ENCODE results near the gene DCAF4.

DCAF4 gene

GRCh38 chr14:72907886-72908285, 18.4 kb upstream of the DCAF4 start:
- Histone ChIP-seq H3K27ac (ENCODE audit: low read depth, low read length, severe bottlenecking) (peak overlapping the region; percentile 29), H3K36me3 (ENCODE audit: control insufficient read depth, insufficient read depth, low read length) (no peaks in the 10 kb centered on the region), H3K9me3 (ENCODE audit: control insufficient read depth, low read length) (no peaks in the 10 kb centered on the region), H3K4me3 (ENCODE audit: extremely low read depth, insufficient read depth, low read length, poor library complexity, severe bottlenecking) (no peak overlapping the region), H3K4me1 (ENCODE audit: control insufficient read depth, insufficient read depth, low read length, poor library complexity, severe bottlenecking) (peaks cover 33% of the 10 kb centered on the region)
- 0% methylated on average over 1 of the region's 5 CpGs for WGBS, 2 experiments (ENCODE audit: insufficient coverage in 2 of 2)

GRCh38 chr14:72909163-72909562, 17.1 kb upstream of the DCAF4 start:
- H3K4me1 ChIP-seq (ENCODE audit: control insufficient read depth, insufficient read depth, low read length, poor library complexity, severe bottlenecking) = peaks cover 33% of the 10 kb centered on the region
- H3K4me3 ChIP-seq (ENCODE audit: extremely low read depth, insufficient read depth, low read length, poor library complexity, severe bottlenecking) = no peak overlapping the region
- no peaks in the 10 kb centered on the region for H3K9me3 ChIP-seq (ENCODE audit: control insufficient read depth, low read length)
- no peaks in the 10 kb centered on the region for H3K36me3 ChIP-seq (ENCODE audit: control insufficient read depth, insufficient read depth, low read length)
- H3K27ac ChIP-seq (ENCODE audit: low read depth, low read length, severe bottlenecking) = no peak overlapping the region
- WGBS, 2 experiments (ENCODE audit: insufficient coverage in 2 of 2) = 94 to 99% methylated on average over 5 of the region's 5 CpGs

- no peak overlapping the region for H3K4me3 ChIP-seq (ENCODE audit: extremely low read depth, insufficient read depth, low read length, poor library complexity, severe bottlenecking)
- no peaks in the 10 kb centered on the region for H3K36me3 ChIP-seq (ENCODE audit: control insufficient read depth, insufficient read depth, low read length)
- WGBS, 2 experiments (ENCODE audit: insufficient coverage in 2 of 2) = 86 to 87% methylated on average over 1 of the region's 2 CpGs
- H3K9me3 ChIP-seq (ENCODE audit: control insufficient read depth, low read length) = no peaks in the 10 kb centered on the region
- H3K4me1 ChIP-seq (ENCODE audit: control insufficient read depth, insufficient read depth, low read length, poor library complexity, severe bottlenecking) = peaks cover 4% of the 10 kb centered on the region
- no peak overlapping the region for H3K27ac ChIP-seq (ENCODE audit: low read depth, low read length, severe bottlenecking)
Measured at GRCh38 chr14:72913809-72914208, 12.5 kb upstream of the DCAF4 start.

- no peak overlapping the region for H3K27ac ChIP-seq (ENCODE audit: low read depth, low read length, severe bottlenecking)
- no peaks in the 10 kb centered on the region for H3K36me3 ChIP-seq (ENCODE audit: control insufficient read depth, insufficient read depth, low read length)
- H3K9me3 ChIP-seq (ENCODE audit: control insufficient read depth, low read length) = no peaks in the 10 kb centered on the region
- no peak overlapping the region for H3K4me3 ChIP-seq (ENCODE audit: extremely low read depth, insufficient read depth, low read length, poor library complexity, severe bottlenecking)
- no peaks in the 10 kb centered on the region for H3K4me1 ChIP-seq (ENCODE audit: control insufficient read depth, insufficient read depth, low read length, poor library complexity, severe bottlenecking)
- WGBS, 2 experiments (ENCODE audit: insufficient coverage in 2 of 2) = 82 to 83% methylated on average over 5 of the region's 6 CpGs
Measured at GRCh38 chr14:72916174-72916573, 10.1 kb upstream of the DCAF4 start.

GRCh38 chr14:72917094-72917802, 9.0 kb upstream of the DCAF4 start:
- no peaks in the 10 kb centered on the region for H3K4me1 ChIP-seq (ENCODE audit: control insufficient read depth, insufficient read depth, low read length, poor library complexity, severe bottlenecking)
- no peak overlapping the region for H3K4me3 ChIP-seq (ENCODE audit: extremely low read depth, insufficient read depth, low read length, poor library complexity, severe bottlenecking)
- no peaks in the 10 kb centered on the region for H3K9me3 ChIP-seq (ENCODE audit: control insufficient read depth, low read length)
- WGBS, 2 experiments (ENCODE audit: insufficient coverage in 2 of 2) = 76 to 79% methylated on average over 6 to 7 of the region's 9 CpGs
- no peaks in the 10 kb centered on the region for H3K36me3 ChIP-seq (ENCODE audit: control insufficient read depth, insufficient read depth, low read length)
- H3K27ac ChIP-seq (ENCODE audit: low read depth, low read length, severe bottlenecking) = peak overlapping the region; percentile 16

- no peaks in the 10 kb centered on the region for H3K4me1 ChIP-seq (ENCODE audit: control insufficient read depth, insufficient read depth, low read length, poor library complexity, severe bottlenecking)
- no peak overlapping the region for H3K4me3 ChIP-seq (ENCODE audit: extremely low read depth, insufficient read depth, low read length, poor library complexity, severe bottlenecking)
- no peaks in the 10 kb centered on the region for H3K9me3 ChIP-seq (ENCODE audit: control insufficient read depth, low read length)
- 60% methylated on average over 1 of the region's 2 CpGs; no CpG with 5 or more reads in 1 of the 2 experiments for WGBS, 2 experiments (ENCODE audit: insufficient coverage in 2 of 2)
- no peaks in the 10 kb centered on the region for H3K36me3 ChIP-seq (ENCODE audit: control insufficient read depth, insufficient read depth, low read length)
- no peak overlapping the region for H3K27ac ChIP-seq (ENCODE audit: low read depth, low read length, severe bottlenecking)
Measured at GRCh38 chr14:72920008-72920407, 6.3 kb upstream of the DCAF4 start.

GRCh38 chr14:72921396-72921795, 4.9 kb upstream of the DCAF4 start:
- no peaks in the 10 kb centered on the region for H3K4me1 ChIP-seq (ENCODE audit: control insufficient read depth, insufficient read depth, low read length, poor library complexity, severe bottlenecking)
- H3K9me3 ChIP-seq (ENCODE audit: control insufficient read depth, low read length) = no peaks in the 10 kb centered on the region
- H3K4me3 ChIP-seq (ENCODE audit: extremely low read depth, insufficient read depth, low read length, poor library complexity, severe bottlenecking) = no peak overlapping the region
- no peak overlapping the region for H3K27ac ChIP-seq (ENCODE audit: low read depth, low read length, severe bottlenecking)
- H3K36me3 ChIP-seq (ENCODE audit: control insufficient read depth, insufficient read depth, low read length) = no peaks in the 10 kb centered on the region

GRCh38 chr14:72924337-72924736, 1.9 kb upstream of the DCAF4 start:
- WGBS, 2 experiments (ENCODE audit: insufficient coverage in 2 of 2) = 92 to 94% methylated on average over 3 to 5 of the region's 5 CpGs
- Histone ChIP-seq H3K4me1 (ENCODE audit: control insufficient read depth, insufficient read depth, low read length, poor library complexity, severe bottlenecking) (no peaks in the 10 kb centered on the region), H3K4me3 (ENCODE audit: extremely low read depth, insufficient read depth, low read length, poor library complexity, severe bottlenecking) (no peak overlapping the region), H3K36me3 (ENCODE audit: control insufficient read depth, insufficient read depth, low read length) (peaks cover 8% of the 10 kb centered on the region), H3K9me3 (ENCODE audit: control insufficient read depth, low read length) (no peaks in the 10 kb centered on the region), H3K27ac (ENCODE audit: low read depth, low read length, severe bottlenecking) (no peak overlapping the region)

- Histone ChIP-seq H3K9me3 (ENCODE audit: control insufficient read depth, low read length) (no peaks in the 10 kb centered on the region), H3K4me1 (ENCODE audit: control insufficient read depth, insufficient read depth, low read length, poor library complexity, severe bottlenecking) (no peaks in the 10 kb centered on the region), H3K4me3 (ENCODE audit: extremely low read depth, insufficient read depth, low read length, poor library complexity, severe bottlenecking) (no peak overlapping the region), H3K27ac (ENCODE audit: low read depth, low read length, severe bottlenecking) (no peak overlapping the region), H3K36me3 (ENCODE audit: control insufficient read depth, insufficient read depth, low read length) (peaks cover 14% of the 10 kb centered on the region)
- WGBS, 2 experiments (ENCODE audit: insufficient coverage in 2 of 2) = 95 to 96% methylated on average over 19 to 22 of the region's 22 CpGs
Measured at GRCh38 chr14:72925171-72925759, 999 bp upstream of the DCAF4 start.

- 27 to 33% methylated on average over 24 to 28 of the region's 33 CpGs for WGBS, 2 experiments (ENCODE audit: insufficient coverage in 2 of 2)
- Histone ChIP-seq H3K4me1 (ENCODE audit: control insufficient read depth, insufficient read depth, low read length, poor library complexity, severe bottlenecking) (no peaks in the 10 kb centered on the region), H3K36me3 (ENCODE audit: control insufficient read depth, insufficient read depth, low read length) (peaks cover 14% of the 10 kb centered on the region), H3K4me3 (ENCODE audit: extremely low read depth, insufficient read depth, low read length, poor library complexity, severe bottlenecking) (peak overlapping the region; percentile 73), H3K27ac (ENCODE audit: low read depth, low read length, severe bottlenecking) (no peak overlapping the region), H3K9me3 (ENCODE audit: control insufficient read depth, low read length) (no peaks in the 10 kb centered on the region)
Measured at GRCh38 chr14:72925815-72926291, 411 bp upstream of the DCAF4 start.

- Histone ChIP-seq H3K4me1 (ENCODE audit: control insufficient read depth, insufficient read depth, low read length, poor library complexity, severe bottlenecking) (no peaks in the 10 kb centered on the region), H3K4me3 (ENCODE audit: extremely low read depth, insufficient read depth, low read length, poor library complexity, severe bottlenecking) (no peak overlapping the region), H3K27ac (ENCODE audit: low read depth, low read length, severe bottlenecking) (no peak overlapping the region), H3K36me3 (ENCODE audit: control insufficient read depth, insufficient read depth, low read length) (peaks cover 14% of the 10 kb centered on the region), H3K9me3 (ENCODE audit: control insufficient read depth, low read length) (no peaks in the 10 kb centered on the region)
- WGBS, 2 experiments (ENCODE audit: insufficient coverage in 2 of 2) = 91 to 92% methylated on average over 18 to 21 of the region's 21 CpGs
Measured at GRCh38 chr14:72928872-72929271, 2.6 kb downstream of the DCAF4 start.

Data from mesodermal cell (in vitro differentiated cells).